ENCODE measurements around the gene SPOCK2. TPM values are rescaled to one million over a fixed set of nuclear protein-coding genes. Genes with fewer than 3 reads are reported as not detected.

The SPOCK2 gene
- total RNA-seq, 1 experiment from 2014 or later, result 1.1 TPM

DNA sequence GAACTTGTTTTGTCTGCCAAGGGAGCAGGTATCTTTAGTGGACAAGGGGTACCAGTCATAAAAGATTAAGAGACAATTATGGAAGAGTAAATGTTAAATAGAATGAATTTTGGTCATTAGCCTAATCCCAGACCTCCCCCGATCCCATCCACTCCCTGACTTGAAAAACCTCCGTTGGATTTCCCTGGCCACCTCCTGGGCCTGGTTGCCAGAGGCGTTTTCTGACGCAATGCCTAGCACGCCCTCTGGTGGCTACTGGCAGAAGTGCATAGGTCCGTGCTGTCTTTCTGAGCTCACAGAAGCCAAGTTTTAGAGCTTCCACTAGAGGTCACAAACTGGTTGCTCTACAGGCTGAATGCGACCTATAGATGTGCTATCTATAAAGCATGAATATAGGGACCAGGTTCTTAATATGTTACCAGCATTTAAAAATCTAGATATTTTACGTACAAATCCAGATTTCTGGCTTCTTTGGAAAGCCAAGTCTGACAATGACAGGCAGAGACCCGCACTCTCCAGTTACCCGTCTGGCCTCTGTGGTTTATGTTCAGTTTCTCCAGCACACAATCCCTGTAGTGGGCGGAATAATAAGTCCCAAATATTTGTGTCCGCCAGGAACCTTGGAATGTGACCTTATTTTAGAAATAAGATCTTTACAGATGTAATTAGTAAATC, 39.8 kb downstream of the SPOCK2 start:
- H3K9ac ChIP-seq (ENCODE audit: low read length), result no peak overlapping the region
- no TSS peak for BruUV-seq (replicated peaks)
- peak; percentile 91 for ATAC-seq
- DNase-seq (ENCODE audit: low read depth, low spot score), result peak; percentile 91
- intact Hi-C loops (cut with micrococcal nuclease), result loop anchor here (1.0 to 5.0 kb wide), 6 partner anchors 89 to 736 kb away; no protein-coding TSS in a partner anchor
- no peaks in the 10 kb centered on the region for H3K36me3 ChIP-seq (ENCODE audit: control insufficient read depth in 1 of 2, insufficient read depth in 2 of 2, low read length in 2 of 2)
- H3K27ac ChIP-seq (ENCODE audit: low read depth, low read length), result no peak overlapping the region
- peaks cover 0 to 4% of the 10 kb centered on the region in 2 experiments; a peak in 1 of 4 replicates for H3K4me1 ChIP-seq (ENCODE audit: control insufficient read depth in 1 of 2, insufficient read depth in 2 of 2, low read length in 2 of 2)
- H3K9me2 ChIP-seq (ENCODE audit: insufficient read depth), result no peaks in the 10 kb centered on the region
- H2AFZ ChIP-seq (ENCODE audit: low read depth, low read length, poor library complexity, severe bottlenecking), result peak overlapping the region; percentile 81
- no peaks in the 10 kb centered on the region for H3K79me2 ChIP-seq (ENCODE audit: insufficient read depth, low read length)
- ChIA-PET POLR2A (interaction anchor here (0.6 to 1.0 kb wide), 5 partner anchors 18 to 226 kb away, joined by 3 to 4 read pairs (median 3); no protein-coding TSS in a partner anchor), CTCF (interaction anchor here (0.5 to 3.3 kb wide), 45 partner anchors 9 to 734 kb away, joined by 3 to 51 read pairs (median 5); partner anchors contain the start of genes ANAPC16, ASCC1 and DDIT4), RAD21 (ENCODE audit: low non-redundant PET in 1 of 2, low total read pairs in 2 of 2, uncharacterized antibody in 2 of 2, unreplicated experiment in 2 of 2) (interaction anchor here (0.6 to 1.6 kb wide), 11 partner anchors 74 to 288 kb away, joined by 3 to 10 read pairs (median 4); no protein-coding TSS in a partner anchor)
- H3K27me3 ChIP-seq (ENCODE audit: insufficient read depth, low read length), result no peaks in the 10 kb centered on the region
- H4K20me1 ChIP-seq (ENCODE audit: insufficient read depth), result no peaks in the 10 kb centered on the region
- peak overlapping the region; percentile 27; the same call in 1 of the 2 replicates for H3K4me2 ChIP-seq (ENCODE audit: low read length)
- H3K4me3 ChIP-seq (replicated peaks in 1 of 2; ENCODE audit: low read depth in 1 of 2, low read length in 2 of 2), result no peak overlapping the region
- peaks cover 0 to 6% of the 10 kb centered on the region in 2 experiments; a peak in 1 of 4 replicates for H3K9me3 ChIP-seq (ENCODE audit: control insufficient read depth in 1 of 2, insufficient read depth in 1 of 2, low read depth in 1 of 2, low read length in 2 of 2)
- TF ChIP-seq SIN3A (IDR thresholded peaks at IDR 0.05; ENCODE audit: low read depth) (no peak), ZBTB33 (IDR thresholded peaks at IDR 0.05; ENCODE audit: extremely low read depth, insufficient replicate concordance, low read length) (no peak), TCF7L2 (IDR thresholded peaks at IDR 0.05; ENCODE audit: borderline replicate concordance, extremely low read depth, insufficient read depth, insufficient read length) (no peak), JUND (IDR thresholded peaks at IDR 0.05) (no peak), SP1 (IDR thresholded peaks at IDR 0.05; ENCODE audit: low read depth) (no peak), SRF (IDR thresholded peaks at IDR 0.05; ENCODE audit: low read depth) (no peak), CEBPB (IDR thresholded peaks at IDR 0.05; ENCODE audit: low read depth) (peak; percentile 75), ELF1 (IDR thresholded peaks at IDR 0.05; ENCODE audit: borderline replicate concordance, low read depth) (no peak), EZH2phosphoT487 (IDR thresholded peaks at IDR 0.05; ENCODE audit: borderline replicate concordance) (no peak), CBX3 (IDR thresholded peaks at IDR 0.05; ENCODE audit: low read depth) (0 out of 2 replicates have a peak, but pooled peaks have one; percentile 26), RAD21 (IDR thresholded peaks at IDR 0.05; ENCODE audit: low read depth) (peak; percentile 100), YY1 (IDR thresholded peaks at IDR 0.05; ENCODE audit: extremely low read depth, insufficient replicate concordance, low read depth, low read length) (peak; percentile 67), CTCF (IDR thresholded peaks at IDR 0.05 in 2 of 3, conservative IDR thresholded peaks at IDR 0.05 in 1 of 3; ENCODE audit: borderline replicate concordance in 1 of 3, insufficient read depth in 1 of 3, low read depth in 2 of 3, low read length in 2 of 3) (peak; percentile 100), POLR2AphosphoS5 (IDR thresholded peaks at IDR 0.05; ENCODE audit: low read depth, low read length) (no peak), ZNF274 (IDR thresholded peaks at IDR 0.05; ENCODE audit: low read depth, low read length) (no peak)
- TF ChIP-seq, protein P1, sequence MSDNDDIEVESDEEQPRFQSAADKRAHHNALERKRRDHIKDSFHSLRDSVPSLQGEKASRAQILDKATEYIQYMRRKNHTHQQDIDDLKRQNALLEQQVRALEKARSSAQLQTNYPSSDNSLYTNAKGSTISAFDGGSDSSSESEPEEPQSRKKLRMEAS (IDR thresholded peaks at IDR 0.05), result no peak
- TF ChIP-seq, protein P2, sequence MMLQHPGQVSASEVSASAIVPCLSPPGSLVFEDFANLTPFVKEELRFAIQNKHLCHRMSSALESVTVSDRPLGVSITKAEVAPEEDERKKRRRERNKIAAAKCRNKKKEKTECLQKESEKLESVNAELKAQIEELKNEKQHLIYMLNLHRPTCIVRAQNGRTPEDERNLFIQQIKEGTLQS (IDR thresholded peaks at IDR 0.05), result no peak
- TF ChIP-seq, protein P3, sequence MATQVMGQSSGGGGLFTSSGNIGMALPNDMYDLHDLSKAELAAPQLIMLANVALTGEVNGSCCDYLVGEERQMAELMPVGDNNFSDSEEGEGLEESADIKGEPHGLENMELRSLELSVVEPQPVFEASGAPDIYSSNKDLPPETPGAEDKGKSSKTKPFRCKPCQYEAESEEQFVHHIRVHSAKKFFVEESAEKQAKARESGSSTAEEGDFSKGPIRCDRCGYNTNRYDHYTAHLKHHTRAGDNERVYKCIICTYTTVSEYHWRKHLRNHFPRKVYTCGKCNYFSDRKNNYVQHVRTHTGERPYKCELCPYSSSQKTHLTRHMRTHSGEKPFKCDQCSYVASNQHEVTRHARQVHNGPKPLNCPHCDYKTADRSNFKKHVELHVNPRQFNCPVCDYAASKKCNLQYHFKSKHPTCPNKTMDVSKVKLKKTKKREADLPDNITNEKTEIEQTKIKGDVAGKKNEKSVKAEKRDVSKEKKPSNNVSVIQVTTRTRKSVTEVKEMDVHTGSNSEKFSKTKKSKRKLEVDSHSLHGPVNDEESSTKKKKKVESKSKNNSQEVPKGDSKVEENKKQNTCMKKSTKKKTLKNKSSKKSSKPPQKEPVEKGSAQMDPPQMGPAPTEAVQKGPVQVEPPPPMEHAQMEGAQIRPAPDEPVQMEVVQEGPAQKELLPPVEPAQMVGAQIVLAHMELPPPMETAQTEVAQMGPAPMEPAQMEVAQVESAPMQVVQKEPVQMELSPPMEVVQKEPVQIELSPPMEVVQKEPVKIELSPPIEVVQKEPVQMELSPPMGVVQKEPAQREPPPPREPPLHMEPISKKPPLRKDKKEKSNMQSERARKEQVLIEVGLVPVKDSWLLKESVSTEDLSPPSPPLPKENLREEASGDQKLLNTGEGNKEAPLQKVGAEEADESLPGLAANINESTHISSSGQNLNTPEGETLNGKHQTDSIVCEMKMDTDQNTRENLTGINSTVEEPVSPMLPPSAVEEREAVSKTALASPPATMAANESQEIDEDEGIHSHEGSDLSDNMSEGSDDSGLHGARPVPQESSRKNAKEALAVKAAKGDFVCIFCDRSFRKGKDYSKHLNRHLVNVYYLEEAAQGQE (IDR thresholded peaks at IDR 0.05; ENCODE audit: low read depth), result no peak
